GM19043 (cell line): ENCODE data around the gene MRPL57.
A peak's percentile ranks its signal among the peaks of the same experiment; 100 is the strongest.
"Not testable (repeated sequence)": the region's sequence is repeated elsewhere in the genome, so short reads cannot be mapped to it uniquely, and the experiment has no call there.

Experiments used
- ATAC-seq: cut with Tn5 transposase; IDR thresholded peaks from one replicate; pipeline ENCODE4 v1.9.1; 2021; ENCODE audit warnings: low read depth; ENCODE audit not compliant: unreplicated experiment

Gene MRPL57

GRCh38 chr13:21176215-21176981 lies at the start of gene MRPL57, which contains the start of gene SKA3:
Gene MRPL57 (plus strand): TSS chr13:21176658. CDS start chr13:21176917, 259 bp downstream.
Gene SKA3 (minus strand): TSS chr13:21176552. CDS start chr13:21176477, 75 bp downstream.
- peak; percentile 85 for ATAC-seq

- ATAC-seq, result no peak
These were observed 46.3 kb upstream of the MRPL57 start for GRCh38 chr13:21130116-21130515.

- no peak for ATAC-seq
These were observed 43.4 kb upstream of the MRPL57 start for GRCh38 chr13:21133077-21133476.

DNA sequence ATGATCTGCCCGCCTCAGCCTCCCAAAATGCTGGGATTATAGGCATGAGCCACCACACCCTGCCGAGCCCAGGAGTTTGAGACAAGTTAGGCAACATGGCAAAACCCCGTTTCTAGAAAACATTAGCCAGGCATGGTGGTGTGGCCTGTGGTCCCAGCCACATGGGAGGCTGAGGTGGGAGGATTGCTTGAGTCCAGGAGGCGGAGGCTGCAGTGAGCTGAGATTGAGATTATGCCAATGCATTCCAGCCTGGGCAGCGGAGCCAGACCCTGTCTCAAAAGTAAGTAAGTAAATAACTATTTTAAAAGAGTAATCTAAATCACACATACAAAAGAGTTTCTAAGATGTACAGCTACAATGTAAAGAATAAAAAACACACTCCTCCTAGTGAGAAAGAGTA lies 42.0 kb upstream of the MRPL57 start:
- no peak for ATAC-seq

- ATAC-seq, result not testable (repeated sequence)
These were observed 40.6 kb upstream of the MRPL57 start for GRCh38 chr13:21135833-21136232.

DNA sequence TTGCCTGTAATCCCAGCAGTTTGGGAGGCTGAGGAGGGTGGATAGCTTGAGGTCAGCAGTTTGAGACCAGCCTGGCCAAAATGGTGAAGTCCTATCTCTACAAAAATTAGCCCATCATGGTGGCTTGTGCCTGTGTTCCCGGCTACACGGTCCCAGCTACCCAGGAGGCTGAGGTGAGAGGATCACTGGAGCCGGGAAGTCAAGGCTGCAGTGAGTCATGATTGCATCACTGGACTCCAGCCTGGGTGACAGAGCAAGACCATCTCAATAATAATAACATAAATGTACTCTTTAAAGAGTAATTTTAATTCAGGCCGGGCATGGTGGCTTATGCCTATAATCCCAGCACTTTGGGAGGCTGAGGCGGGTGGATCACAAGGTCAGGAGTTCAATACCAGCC lies 38.8 kb upstream of the MRPL57 start:
- ATAC-seq, result no peak

DNA sequence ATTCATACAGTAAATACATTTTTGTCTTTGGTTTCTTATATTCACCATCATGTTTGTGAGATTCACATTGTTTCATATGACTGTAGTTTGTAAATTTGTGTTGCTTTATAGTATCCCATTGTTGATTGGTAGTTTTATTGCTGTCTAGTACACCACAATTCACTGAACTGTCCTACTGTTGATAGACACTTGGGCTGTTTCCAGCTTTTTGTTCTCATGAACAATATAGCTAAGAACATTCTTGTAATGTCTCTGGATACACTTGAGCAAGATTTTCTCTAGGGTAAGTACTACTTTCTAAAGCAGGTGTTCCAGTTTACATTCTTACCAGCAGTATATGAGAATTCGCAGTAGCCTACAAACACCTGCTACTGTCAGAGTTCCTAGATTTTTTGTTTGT lies 37.9 kb upstream of the MRPL57 start:
- ATAC-seq, result no peak

DNA sequence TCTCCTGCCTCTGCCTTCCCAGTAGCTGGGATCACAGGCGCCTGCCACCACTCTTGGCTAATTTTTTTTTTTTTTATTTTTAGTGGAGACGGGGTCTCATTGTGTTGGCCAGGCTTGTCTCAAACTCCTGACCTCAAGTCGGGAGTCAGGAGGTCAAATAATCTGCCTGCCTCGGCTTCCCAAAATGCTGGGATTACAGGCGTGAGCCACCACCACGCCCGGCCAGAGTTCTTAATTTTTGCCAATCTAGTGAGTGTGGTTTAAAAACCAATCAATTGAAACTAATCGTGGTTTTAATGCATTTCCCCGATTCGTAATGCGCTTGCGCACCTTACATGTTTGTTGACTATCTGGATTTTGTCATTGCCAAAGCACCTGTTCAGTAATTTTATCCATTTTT lies 37.1 kb upstream of the MRPL57 start:
- ATAC-seq, result no peak

- ATAC-seq, result no peak
These were observed 33.7 kb upstream of the MRPL57 start for GRCh38 chr13:21142766-21143165.

- no peak for ATAC-seq
These were observed 28.6 kb upstream of the MRPL57 start for GRCh38 chr13:21147827-21148226.

DNA sequence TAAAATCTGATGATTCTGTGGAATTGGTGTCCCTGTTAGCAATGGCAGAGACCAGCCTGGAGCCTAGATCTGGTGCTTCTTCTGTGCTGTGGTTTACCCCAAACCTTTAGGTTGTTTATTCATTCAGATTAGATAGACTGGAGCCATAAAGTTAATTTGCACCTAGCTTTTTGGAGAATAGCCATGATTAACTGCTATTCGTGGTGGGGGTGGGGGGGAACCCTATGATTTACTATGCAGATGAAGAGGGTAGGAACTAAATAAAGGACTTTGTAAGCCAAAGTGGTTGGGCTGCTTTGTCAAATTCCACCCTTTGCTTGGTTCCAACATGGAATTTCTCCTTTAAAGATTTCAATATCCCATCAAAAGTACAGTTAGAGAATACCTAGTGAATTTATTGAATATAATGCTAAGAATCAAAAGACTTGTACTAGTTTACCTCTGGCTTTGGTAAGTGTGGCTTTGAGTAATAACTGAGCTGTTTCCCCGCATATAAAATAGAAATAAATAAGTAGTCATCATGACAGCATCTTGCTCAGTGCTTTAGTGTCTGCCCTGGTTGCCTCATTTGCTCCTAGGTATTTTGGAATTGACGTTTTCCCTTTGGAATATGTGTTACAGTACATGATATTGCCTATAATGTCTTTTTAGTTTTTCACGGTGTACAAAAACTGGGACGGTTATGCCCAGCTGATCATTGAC lies 27.8 kb upstream of the MRPL57 start:
- ATAC-seq, result no peak

GRCh38 chr13:21149568-21149967 lies 26.9 kb upstream of the MRPL57 start:
- ATAC-seq, result no peak

DNA sequence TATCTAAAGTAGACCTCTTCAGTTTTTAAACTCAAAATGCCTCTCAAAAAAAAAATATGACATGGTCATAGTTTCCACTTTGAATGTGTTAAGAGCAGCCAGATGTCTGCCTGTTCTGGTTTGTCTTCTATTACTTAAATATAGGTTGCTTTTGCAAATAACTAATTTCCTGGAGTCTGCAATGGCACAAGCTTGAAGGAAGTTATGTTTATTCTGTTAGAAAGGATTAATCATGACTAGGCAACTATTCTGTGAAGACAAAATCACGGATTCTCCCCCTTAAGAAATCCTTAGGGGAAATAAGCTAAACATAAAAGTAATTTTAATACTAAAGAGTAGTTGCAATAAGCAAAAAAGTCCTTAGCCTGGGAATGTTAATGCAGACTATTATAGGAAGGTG lies 26.4 kb upstream of the MRPL57 start:
- ATAC-seq, result no peak

- no peak for ATAC-seq
These were observed 24.1 kb upstream of the MRPL57 start for GRCh38 chr13:21152251-21152899.

- no peak for ATAC-seq
These were observed 11.8 kb upstream of the MRPL57 start for GRCh38 chr13:21164631-21165030.

- not testable (repeated sequence) for ATAC-seq
These were observed 10.9 kb upstream of the MRPL57 start for GRCh38 chr13:21165606-21166005.

- no peak for ATAC-seq
These were observed 5.0 kb upstream of the MRPL57 start for GRCh38 chr13:21171420-21171819.

GRCh38 chr13:21173767-21174166 lies 2.7 kb upstream of the MRPL57 start:
- not testable (repeated sequence) for ATAC-seq

GRCh38 chr13:21175656-21176214 lies 723 bp upstream of the MRPL57 start:
- no peak for ATAC-seq

GRCh38 chr13:21176982-21177284 lies 475 bp downstream of the MRPL57 start:
- peak; percentile 27 for ATAC-seq

DNA sequence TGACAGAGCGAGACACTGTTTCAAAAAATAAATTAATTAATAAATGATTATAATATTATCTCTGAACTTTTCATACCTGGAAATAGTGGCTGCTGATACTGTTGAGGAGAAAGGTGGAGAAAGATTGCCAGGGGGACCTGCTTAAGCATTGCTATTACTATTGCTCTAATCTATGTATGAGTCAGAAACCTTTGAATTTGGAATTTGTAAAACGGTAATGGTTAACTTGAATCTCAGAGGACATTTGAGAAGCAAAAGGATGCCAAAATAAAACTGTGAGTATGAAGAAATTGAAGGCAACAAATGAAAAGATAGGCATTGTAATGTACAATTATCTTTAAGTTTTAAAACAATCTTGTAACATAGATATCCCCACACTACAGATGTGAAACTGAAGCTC lies 5.2 kb downstream of the MRPL57 start:
- ATAC-seq, result no peak
